Nephron progenitor cell (in vitro differentiated cells): ENCODE results near the gene CDK4.

Experiments used
- DNase-seq: peaks from one replicate; pipeline ENCODE4 v3.0.0; 2021
- H3K27ac Mint-ChIP-seq: 2 replicates; pipeline ENCODE4 v1.8.0; 2021; ENCODE audit warnings: mild to moderate bottlenecking, moderate library complexity, mixed read lengths
- H3K27me3 Mint-ChIP-seq: 2 replicates; pipeline ENCODE4 v1.8.0; 2021; ENCODE audit warnings: mild to moderate bottlenecking, low read depth, mixed read lengths; ENCODE audit not compliant: poor library complexity
- H3K36me3 Mint-ChIP-seq: 2 replicates; pipeline ENCODE4 v1.8.0; 2021; ENCODE audit warnings: low read depth, mixed read lengths
- H3K4me1 Mint-ChIP-seq: 2 replicates; pipeline ENCODE4 v1.8.0; 2021; ENCODE audit warnings: mixed read lengths
- H3K4me3 Mint-ChIP-seq: 2 replicates; pipeline ENCODE4 v1.8.0; 2021; ENCODE audit warnings: mild to moderate bottlenecking, moderate library complexity, mixed read lengths
- H3K9me3 Mint-ChIP-seq: 2 replicates; pipeline ENCODE4 v1.8.0; 2021; ENCODE audit warnings: mild to moderate bottlenecking, moderate library complexity, mixed read lengths
- TF ChIP-seq, protein P1 (sequence below): fragments of 200-600 bp; sonication (generic); IDR thresholded peaks from 2 replicates; pipeline ENCODE4 v1.5.0; 2021; ENCODE audit warnings: antibody characterized with exemption

The CDK4 gene

DNA sequence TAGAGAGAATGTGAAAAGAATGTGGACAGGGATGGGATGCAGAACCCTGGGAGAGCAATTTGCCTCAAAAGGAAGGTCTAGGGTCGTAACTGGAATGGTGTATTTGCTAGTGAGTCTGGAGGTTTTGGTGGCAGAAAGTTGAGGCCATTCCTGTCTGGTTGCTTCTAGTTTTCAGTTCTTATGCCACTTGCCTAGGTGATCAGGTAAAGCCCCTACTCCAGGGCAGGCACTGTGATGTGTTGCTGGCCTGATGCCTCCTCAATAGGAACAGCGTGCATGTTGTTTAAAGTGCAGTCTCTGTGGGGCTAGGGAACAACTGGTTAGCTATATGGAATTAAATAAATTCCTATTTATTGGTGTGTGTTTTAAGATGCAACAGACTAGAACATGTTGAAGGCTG is 51.8 kb downstream of the CDK4 start:
- peaks cover 23% of the 10 kb centered on the region for H3K9me3 Mint-ChIP-seq
- peaks cover 75% of the 10 kb centered on the region for H3K36me3 Mint-ChIP-seq
- no peak overlapping the region for H3K4me3 Mint-ChIP-seq
- H3K4me1 Mint-ChIP-seq, result no peaks in the 10 kb centered on the region
- TF ChIP-seq, protein P1, sequence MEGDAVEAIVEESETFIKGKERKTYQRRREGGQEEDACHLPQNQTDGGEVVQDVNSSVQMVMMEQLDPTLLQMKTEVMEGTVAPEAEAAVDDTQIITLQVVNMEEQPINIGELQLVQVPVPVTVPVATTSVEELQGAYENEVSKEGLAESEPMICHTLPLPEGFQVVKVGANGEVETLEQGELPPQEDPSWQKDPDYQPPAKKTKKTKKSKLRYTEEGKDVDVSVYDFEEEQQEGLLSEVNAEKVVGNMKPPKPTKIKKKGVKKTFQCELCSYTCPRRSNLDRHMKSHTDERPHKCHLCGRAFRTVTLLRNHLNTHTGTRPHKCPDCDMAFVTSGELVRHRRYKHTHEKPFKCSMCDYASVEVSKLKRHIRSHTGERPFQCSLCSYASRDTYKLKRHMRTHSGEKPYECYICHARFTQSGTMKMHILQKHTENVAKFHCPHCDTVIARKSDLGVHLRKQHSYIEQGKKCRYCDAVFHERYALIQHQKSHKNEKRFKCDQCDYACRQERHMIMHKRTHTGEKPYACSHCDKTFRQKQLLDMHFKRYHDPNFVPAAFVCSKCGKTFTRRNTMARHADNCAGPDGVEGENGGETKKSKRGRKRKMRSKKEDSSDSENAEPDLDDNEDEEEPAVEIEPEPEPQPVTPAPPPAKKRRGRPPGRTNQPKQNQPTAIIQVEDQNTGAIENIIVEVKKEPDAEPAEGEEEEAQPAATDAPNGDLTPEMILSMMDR, result no peak
- H3K27ac Mint-ChIP-seq, result no peak overlapping the region
- no peak for DNase-seq
- H3K27me3 Mint-ChIP-seq, result no peaks in the 10 kb centered on the region

GRCh38 chr12:57698414-57698813 is 53.7 kb downstream of the CDK4 start:
- no peaks in the 10 kb centered on the region for H3K4me1 Mint-ChIP-seq
- H3K27ac Mint-ChIP-seq, result no peak overlapping the region
- DNase-seq, result no peak
- H3K27me3 Mint-ChIP-seq, result no peaks in the 10 kb centered on the region
- peaks cover 57% of the 10 kb centered on the region for H3K36me3 Mint-ChIP-seq
- H3K9me3 Mint-ChIP-seq, result peaks cover 8% of the 10 kb centered on the region
- no peak overlapping the region for H3K4me3 Mint-ChIP-seq
- TF ChIP-seq, protein P1, result no peak
